OCI-LY3 (cell line): Measurements from ENCODE around the gene EYA2.

Source experiments
- CTCF ChIP-seq: fragments of 200-600, 300-600 bp; sonication (generic); IDR thresholded peaks from 2 replicates; pipeline ENCODE4 v1.5.1; 2014; ENCODE audit warnings: antibody characterized with exemption, low read length, low read depth
- EZH2phosphoT487 ChIP-seq: fragments of 200-600 bp; shearing (Covaris generic); IDR thresholded peaks from 2 replicates; pipeline ENCODE4 v1.6.1; 2018; ENCODE audit warnings: antibody characterized with exemption, mixed run types, low read depth

GRCh38 chr20:47008842-47009518 lies 114.3 kb downstream of the EYA2 start:
- no peak for TF ChIP-seq CTCF
- no peak for TF ChIP-seq EZH2phosphoT487
